Neural progenitor cell (in vitro differentiated cells): ENCODE results near the gene FBXO7. TPM values are rescaled to one million over a fixed set of nuclear protein-coding genes. Genes with fewer than 3 reads are reported as not detected.

ENCODE experiments used
- DNase-seq: peaks from one replicate; pipeline ENCODE4 v3.0.0-alpha.2; 2016; ENCODE audit warnings: low spot score
- H2AFZ ChIP-seq: fragments of 200-600 bp; sonication (generic); replicated peaks from 2 replicates; pipeline ENCODE4 v1.6.1; 2016; ENCODE audit warnings: antibody characterized with exemption
- H3F3A ChIP-seq: fragments of 200-600 bp; sonication (generic); 2 replicates; pipeline ENCODE4 v1.6.1; 2016; ENCODE audit warnings: antibody characterized with exemption, low read depth
- H3K27ac ChIP-seq: fragments of 200-600 bp; sonication (generic); 2 replicates; pipeline ENCODE4 v1.5.1; 2016; ENCODE audit warnings: mild to moderate bottlenecking
- H3K27me3 ChIP-seq: fragments of 200-600 bp; sonication (generic); 2 replicates; pipeline ENCODE4 v1.6.1; 2016; ENCODE audit warnings: mild to moderate bottlenecking, moderate library complexity
- H3K36me3 ChIP-seq: fragments of 200-600 bp; sonication (generic); 2 replicates; pipeline ENCODE4 v1.5.1; 2016
- H3K4me1 ChIP-seq: fragments of 200-600 bp; sonication (generic); 2 replicates; pipeline ENCODE4 v1.6.1; 2016; ENCODE audit warnings: mixed run types
- H3K4me2 ChIP-seq: fragments of 200-600 bp; sonication (generic); 2 replicates; pipeline ENCODE4 v1.6.1; 2016
- H3K4me3 ChIP-seq: fragments of 200-600 bp; sonication (generic); 2 replicates; pipeline ENCODE4 v1.5.1; 2016
- H3K79me2 ChIP-seq: fragments of 200-600 bp; sonication (generic); 2 replicates; pipeline ENCODE4 v1.6.1; 2016; ENCODE audit warnings: low read depth
- H3K9ac ChIP-seq: fragments of 200-600 bp; sonication (generic); 2 replicates; pipeline ENCODE4 v1.6.1; 2016
- H3K9me3 ChIP-seq: fragments of 200-600 bp; sonication (generic); 2 replicates; pipeline ENCODE4 v1.5.1; 2016; ENCODE audit warnings: low read depth
- H4K20me1 ChIP-seq: fragments of 200-600 bp; sonication (generic); 2 replicates; pipeline ENCODE4 v1.6.1; 2016; ENCODE audit warnings: low read depth
- H3K27ac Mint-ChIP-seq: 3 replicates; pipeline ENCODE4 v1.8.0; 2021; ENCODE audit warnings: mixed read lengths
- H3K27me3 Mint-ChIP-seq: 2 replicates; pipeline ENCODE4 v1.8.0; 2022; ENCODE audit warnings: low read depth, mild to moderate bottlenecking, inconsistent platforms, moderate library complexity, mixed read lengths; ENCODE audit not compliant: insufficient read depth
- H3K36me3 Mint-ChIP-seq: 3 replicates; pipeline ENCODE4 v1.8.0; 2021; ENCODE audit warnings: mixed read lengths
- H3K4me1 Mint-ChIP-seq: 3 replicates; pipeline ENCODE4 v1.8.0; 2021; ENCODE audit warnings: mixed read lengths
- H3K4me3 Mint-ChIP-seq: 3 replicates; pipeline ENCODE4 v1.8.0; 2021; ENCODE audit warnings: mild to moderate bottlenecking, moderate library complexity, mixed read lengths
- H3K9me3 Mint-ChIP-seq: 3 replicates; pipeline ENCODE4 v1.8.0; 2020; ENCODE audit warnings: mixed read lengths
- EZH2 ChIP-seq: fragments of 200-600 bp; sonication (generic); IDR thresholded peaks from 2 replicates; pipeline ENCODE4 v1.6.1; 2017; ENCODE audit warnings: antibody characterized with exemption, mild to moderate bottlenecking, moderate library complexity
- EZH2phosphoT487 ChIP-seq: fragments of 200-600 bp; sonication (generic); IDR thresholded peaks from 2 replicates; pipeline ENCODE4 v1.6.1; 2017; ENCODE audit warnings: antibody characterized with exemption
- total RNA-seq: library from RNA; depleted of rRNA; stranded (reverse); fragments of >200 nt; gene quantifications from 2 replicates; pipeline ENCODE4 v1.2.3, GENCODE V29; 2015; ENCODE audit warnings: low replicate concordance
- TF ChIP-seq, protein P1 (sequence below): fragments of 200-600 bp; sonication (generic); IDR thresholded peaks from 2 replicates; pipeline ENCODE4 v1.5.1; 2017; ENCODE audit warnings: antibody characterized with exemption, mild to moderate bottlenecking

FBXO7 gene
- total RNA-seq, 1 donor from 2014 or later: 65.2 TPM

GRCh38 chr22:32489377-32489776 is 14.8 kb downstream of the FBXO7 start:
- Histone ChIP-seq H3F3A (no peaks in the 10 kb centered on the region), H3K9me3 (no peaks in the 10 kb centered on the region), H4K20me1 (peaks cover 6% of the 10 kb centered on the region), H2AFZ (no peak overlapping the region), H3K36me3 (peaks cover 9% of the 10 kb centered on the region), H3K79me2 (no peaks in the 10 kb centered on the region), H3K4me1 (no peaks in the 10 kb centered on the region), H3K27me3 (no peaks in the 10 kb centered on the region), H3K27ac (no peak overlapping the region), H3K4me2 (no peak overlapping the region), H3K4me3 (no peak overlapping the region), H3K9ac (no peak overlapping the region)
- DNase-seq: no peak
- Mint-ChIP-seq H3K9me3 (no peaks in the 10 kb centered on the region), H3K27ac (no peak overlapping the region), H3K36me3 (peaks cover 29% of the 10 kb centered on the region), H3K4me1 (no peaks in the 10 kb centered on the region), H3K4me3 (no peak overlapping the region), H3K27me3 (no peaks in the 10 kb centered on the region)
- TF ChIP-seq EZH2phosphoT487: no peak
- TF ChIP-seq, protein P1, sequence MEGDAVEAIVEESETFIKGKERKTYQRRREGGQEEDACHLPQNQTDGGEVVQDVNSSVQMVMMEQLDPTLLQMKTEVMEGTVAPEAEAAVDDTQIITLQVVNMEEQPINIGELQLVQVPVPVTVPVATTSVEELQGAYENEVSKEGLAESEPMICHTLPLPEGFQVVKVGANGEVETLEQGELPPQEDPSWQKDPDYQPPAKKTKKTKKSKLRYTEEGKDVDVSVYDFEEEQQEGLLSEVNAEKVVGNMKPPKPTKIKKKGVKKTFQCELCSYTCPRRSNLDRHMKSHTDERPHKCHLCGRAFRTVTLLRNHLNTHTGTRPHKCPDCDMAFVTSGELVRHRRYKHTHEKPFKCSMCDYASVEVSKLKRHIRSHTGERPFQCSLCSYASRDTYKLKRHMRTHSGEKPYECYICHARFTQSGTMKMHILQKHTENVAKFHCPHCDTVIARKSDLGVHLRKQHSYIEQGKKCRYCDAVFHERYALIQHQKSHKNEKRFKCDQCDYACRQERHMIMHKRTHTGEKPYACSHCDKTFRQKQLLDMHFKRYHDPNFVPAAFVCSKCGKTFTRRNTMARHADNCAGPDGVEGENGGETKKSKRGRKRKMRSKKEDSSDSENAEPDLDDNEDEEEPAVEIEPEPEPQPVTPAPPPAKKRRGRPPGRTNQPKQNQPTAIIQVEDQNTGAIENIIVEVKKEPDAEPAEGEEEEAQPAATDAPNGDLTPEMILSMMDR: no peak
- no peak for TF ChIP-seq EZH2

DNA sequence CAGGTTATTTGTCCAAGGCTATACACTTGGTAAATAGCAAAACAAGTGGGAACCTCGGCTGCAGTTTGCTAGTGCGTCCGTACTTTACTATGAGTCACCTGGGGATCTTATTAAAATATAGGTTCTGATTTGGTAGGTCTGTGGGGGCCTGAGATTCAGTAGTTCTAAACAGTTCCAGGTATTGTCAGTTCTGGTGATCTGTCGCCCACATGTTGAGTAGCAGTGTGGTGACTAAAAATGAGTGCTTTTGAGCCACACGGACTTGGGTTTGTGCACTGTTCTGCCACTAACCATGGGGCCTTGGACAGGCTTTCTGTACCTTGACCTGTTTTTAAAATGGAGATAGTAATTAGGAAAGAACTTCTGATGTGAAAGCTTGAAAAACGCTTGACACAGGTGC is 15.7 kb downstream of the FBXO7 start:
- no peak for TF ChIP-seq EZH2
- H3K79me2 ChIP-seq: no peaks in the 10 kb centered on the region
- Mint-ChIP-seq H3K36me3 (peaks cover 31% of the 10 kb centered on the region), H3K27ac (no peak overlapping the region), H3K27me3 (no peaks in the 10 kb centered on the region), H3K4me3 (no peak overlapping the region), H3K9me3 (no peaks in the 10 kb centered on the region), H3K4me1 (no peaks in the 10 kb centered on the region)
- no peak for DNase-seq
- no peaks in the 10 kb centered on the region for H3K4me1 ChIP-seq
- H3K36me3 ChIP-seq: peaks cover 9% of the 10 kb centered on the region
- no peak overlapping the region for H3K4me2 ChIP-seq
- H3K27ac ChIP-seq: no peak overlapping the region
- H3K4me3 ChIP-seq: no peak overlapping the region
- H3K9me3 ChIP-seq: no peaks in the 10 kb centered on the region
- no peaks in the 10 kb centered on the region for H3K27me3 ChIP-seq
- no peak overlapping the region for H3K9ac ChIP-seq
- H2AFZ ChIP-seq: no peak overlapping the region
- H3F3A ChIP-seq: no peaks in the 10 kb centered on the region
- no peaks in the 10 kb centered on the region for H4K20me1 ChIP-seq

GRCh38 chr22:32492111-32492510 is 17.5 kb downstream of the FBXO7 start:
- Histone ChIP-seq H3K4me1 (no peaks in the 10 kb centered on the region), H4K20me1 (no peaks in the 10 kb centered on the region), H3K36me3 (peaks cover 9% of the 10 kb centered on the region), H3K27me3 (no peaks in the 10 kb centered on the region), H2AFZ (no peak overlapping the region), H3K4me2 (no peak overlapping the region), H3K9me3 (no peaks in the 10 kb centered on the region), H3F3A (no peaks in the 10 kb centered on the region), H3K4me3 (no peak overlapping the region), H3K79me2 (no peaks in the 10 kb centered on the region), H3K9ac (no peak overlapping the region), H3K27ac (no peak overlapping the region)
- Mint-ChIP-seq H3K27ac (no peak overlapping the region), H3K4me3 (no peak overlapping the region), H3K36me3 (peaks cover 37% of the 10 kb centered on the region), H3K9me3 (no peaks in the 10 kb centered on the region), H3K4me1 (no peaks in the 10 kb centered on the region), H3K27me3 (no peaks in the 10 kb centered on the region)
- DNase-seq: no peak
- TF ChIP-seq, protein P1: no peak
- no peak for TF ChIP-seq EZH2

- Mint-ChIP-seq H3K4me1 (no peaks in the 10 kb centered on the region), H3K4me3 (no peak overlapping the region), H3K27ac (no peak overlapping the region), H3K36me3 (peaks cover 42% of the 10 kb centered on the region), H3K27me3 (no peaks in the 10 kb centered on the region), H3K9me3 (no peaks in the 10 kb centered on the region)
- no peak overlapping the region for H3K9ac ChIP-seq
- no peak for DNase-seq
- no peaks in the 10 kb centered on the region for H3K4me1 ChIP-seq
- no peaks in the 10 kb centered on the region for H3K27me3 ChIP-seq
- H3K4me3 ChIP-seq: no peak overlapping the region
- no peaks in the 10 kb centered on the region for H3K79me2 ChIP-seq
- no peak overlapping the region for H3K4me2 ChIP-seq
- H3K9me3 ChIP-seq: no peaks in the 10 kb centered on the region
- no peak overlapping the region for H3K27ac ChIP-seq
- no peaks in the 10 kb centered on the region for H3F3A ChIP-seq
- H3K36me3 ChIP-seq: peaks cover 4% of the 10 kb centered on the region
- no peak overlapping the region for H2AFZ ChIP-seq
- TF ChIP-seq EZH2: no peak
- TF ChIP-seq, protein P1: no peak
- TF ChIP-seq EZH2phosphoT487: no peak
- H4K20me1 ChIP-seq: no peaks in the 10 kb centered on the region
Observed at GRCh38 chr22:32493551-32493950, 18.9 kb downstream of the FBXO7 start.
